HL-60/S4 treated with phorbol 12-myristate 13-acetate at 8.2 ng/mL for 4 days and 3 days (cell line): ENCODE data around the gene SOX5.
"Not testable (repeated sequence)": the region's sequence is repeated elsewhere in the genome, so short reads cannot be mapped to it uniquely, and the experiment has no call there.

Experiments
- in situ Hi-C: fragments of 300-500 bp; cut with MboI; formaldehyde crosslinking; loops from 2 replicates; pipeline ENCODE4 v1.15.0; 2022; ENCODE audit warnings: low sequenced_read_pairs

Gene SOX5

DNA sequence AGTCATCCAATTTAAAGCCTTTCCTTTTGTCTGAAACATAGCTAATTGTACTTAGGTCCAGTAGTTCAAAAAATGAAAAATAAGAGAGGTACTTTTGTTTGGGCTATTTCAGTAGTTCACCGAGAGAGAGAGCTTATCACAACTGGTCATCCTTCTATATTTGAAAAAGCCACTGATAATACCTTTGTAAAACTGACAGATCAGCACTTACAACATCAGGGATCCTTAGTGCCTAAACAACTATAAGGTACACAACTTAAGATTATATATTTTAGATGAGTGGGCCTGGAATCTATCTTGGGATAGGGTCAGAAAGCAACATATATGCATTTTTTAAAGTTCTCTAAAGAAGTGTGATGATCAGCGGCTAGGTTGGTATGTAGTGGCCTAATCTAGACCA lies 97.9 kb downstream of the SOX5 start:
- in situ Hi-C loops: no loop called here

DNA sequence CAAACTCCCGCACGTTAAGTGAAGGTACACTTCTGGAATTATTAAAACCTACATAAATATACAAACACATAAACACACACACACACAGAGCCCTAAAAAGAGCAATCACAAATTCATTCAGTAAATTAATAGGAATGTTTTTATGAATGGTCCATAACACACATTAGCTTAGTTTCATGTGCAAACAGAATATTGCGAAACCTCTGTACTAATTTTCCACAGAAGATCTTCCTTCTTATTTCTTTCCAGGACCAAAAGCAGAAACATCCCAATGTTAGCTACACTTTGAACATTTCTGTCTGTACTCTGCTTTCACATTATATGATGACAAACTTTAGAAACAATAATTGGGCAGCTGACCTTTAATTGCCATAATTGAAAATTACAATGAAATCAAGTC lies 101.6 kb downstream of the SOX5 start:
- in situ Hi-C loops: no loop called here

DNA sequence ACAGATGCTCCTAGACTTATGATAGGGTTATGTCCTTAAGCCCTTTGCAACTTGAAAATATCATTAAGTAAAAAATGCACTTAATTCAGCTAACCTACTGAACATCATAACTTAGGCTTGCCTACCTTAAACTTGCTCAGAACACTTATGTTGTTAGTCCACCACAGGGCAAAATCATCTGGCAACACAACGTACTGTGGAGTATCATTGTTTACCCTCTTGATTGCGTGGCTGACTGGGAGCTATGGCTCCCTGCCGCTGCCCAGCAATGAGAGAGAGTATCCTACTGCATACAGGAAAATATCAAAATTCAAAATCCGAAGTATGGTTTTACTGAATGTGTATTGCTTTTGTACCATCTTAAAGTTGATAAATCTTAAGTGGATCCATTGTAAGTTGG lies 105.5 kb downstream of the SOX5 start:
- in situ Hi-C loops: no loop called here

DNA sequence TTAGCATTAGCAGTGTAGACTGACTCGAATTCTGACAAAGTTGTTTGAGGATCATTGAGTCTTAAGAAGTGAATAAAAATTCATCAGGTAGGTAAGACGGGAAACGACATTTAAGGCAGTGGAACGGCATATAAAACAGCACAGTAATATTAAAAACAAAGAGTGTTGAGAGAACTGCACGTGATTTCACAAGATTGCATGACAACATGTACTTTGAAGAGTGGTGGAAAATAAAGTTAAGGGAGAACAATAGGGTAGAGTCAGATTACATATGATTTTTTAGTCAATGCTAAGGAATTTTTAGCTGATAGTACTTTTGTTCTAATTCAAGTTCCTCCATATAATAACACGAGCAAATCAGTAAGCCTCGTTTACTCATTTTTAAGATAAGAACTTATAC lies 115.4 kb downstream of the SOX5 start:
- in situ Hi-C loops: no loop called here

DNA sequence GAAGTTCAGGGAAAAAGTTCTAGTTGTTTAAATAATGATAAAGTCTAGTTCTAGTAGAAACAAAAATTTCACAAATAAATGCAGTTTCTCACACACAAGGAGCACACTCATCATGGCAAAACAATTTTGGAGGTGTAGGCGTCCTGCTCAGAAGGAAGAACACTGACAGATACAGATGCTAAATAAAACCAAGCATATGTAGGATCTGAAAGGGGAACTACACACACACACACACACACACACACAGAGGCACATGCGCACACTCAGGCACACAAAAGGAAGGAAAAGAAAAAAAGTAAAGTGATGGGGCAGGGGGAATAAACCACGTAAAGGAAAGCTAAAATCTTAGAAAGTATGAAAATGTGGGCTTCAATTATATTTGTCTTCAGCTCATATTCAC lies 117.7 kb downstream of the SOX5 start:
- in situ Hi-C loops: no loop called here

DNA sequence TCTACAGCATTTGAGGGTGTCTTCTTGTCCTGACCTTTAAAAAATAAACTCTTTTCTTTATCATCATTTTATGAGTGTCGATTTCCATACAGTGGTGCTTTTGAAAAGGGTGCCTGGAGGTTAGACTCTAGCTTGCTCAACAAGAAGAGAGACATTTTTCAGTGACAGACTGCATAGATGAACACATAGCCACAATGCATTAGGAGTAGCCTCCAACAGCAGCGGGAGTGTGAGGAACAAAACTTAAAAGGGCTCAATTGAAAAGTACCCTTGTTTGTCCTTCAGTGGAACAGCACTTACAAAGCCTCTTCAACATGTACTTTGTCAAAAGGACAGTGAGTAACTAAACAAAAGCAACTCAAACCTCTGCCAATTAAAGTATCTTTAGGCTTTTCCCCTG lies 119.3 kb downstream of the SOX5 start:
- in situ Hi-C loops: no loop called here

DNA sequence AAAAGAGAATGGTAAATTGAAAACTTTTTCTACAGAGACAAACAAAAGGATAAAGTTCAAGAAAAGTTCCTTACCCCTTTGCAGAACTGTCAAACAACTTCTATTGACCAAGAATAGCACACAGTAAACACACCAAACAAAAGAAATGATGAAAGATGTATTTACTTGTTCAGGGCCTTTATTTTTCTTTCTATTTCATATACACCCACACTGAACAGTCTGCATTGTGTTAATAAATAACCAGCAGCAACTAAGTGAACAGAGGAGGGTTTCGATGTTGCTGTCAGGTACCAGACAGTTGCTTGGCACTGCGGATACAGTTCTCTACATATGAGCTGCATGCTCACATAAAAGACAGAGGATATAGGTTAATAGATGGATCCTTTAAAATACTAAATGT lies 122.1 kb downstream of the SOX5 start:
- in situ Hi-C loops: no loop called here

DNA sequence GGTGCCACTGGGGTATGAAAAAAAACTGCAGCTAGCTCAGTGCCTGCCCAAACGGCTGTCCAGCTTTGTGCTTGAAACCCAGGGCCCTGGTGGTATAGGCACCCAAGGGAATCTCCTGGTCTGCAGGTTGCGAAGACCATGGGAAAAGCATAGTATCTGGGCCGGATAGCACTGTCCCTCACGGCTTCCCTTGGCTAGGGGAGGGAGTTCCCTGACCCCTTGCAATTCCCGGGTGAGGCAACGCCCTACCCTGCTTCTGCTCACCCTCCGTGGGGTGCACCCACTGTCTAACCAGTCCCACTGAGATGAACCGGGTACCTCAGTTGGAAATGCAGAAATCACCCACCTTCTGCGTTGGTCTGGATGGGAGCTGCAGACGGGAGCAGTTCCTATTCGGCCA lies 124.3 kb downstream of the SOX5 start:
- in situ Hi-C loops: not testable (repeated sequence)

DNA sequence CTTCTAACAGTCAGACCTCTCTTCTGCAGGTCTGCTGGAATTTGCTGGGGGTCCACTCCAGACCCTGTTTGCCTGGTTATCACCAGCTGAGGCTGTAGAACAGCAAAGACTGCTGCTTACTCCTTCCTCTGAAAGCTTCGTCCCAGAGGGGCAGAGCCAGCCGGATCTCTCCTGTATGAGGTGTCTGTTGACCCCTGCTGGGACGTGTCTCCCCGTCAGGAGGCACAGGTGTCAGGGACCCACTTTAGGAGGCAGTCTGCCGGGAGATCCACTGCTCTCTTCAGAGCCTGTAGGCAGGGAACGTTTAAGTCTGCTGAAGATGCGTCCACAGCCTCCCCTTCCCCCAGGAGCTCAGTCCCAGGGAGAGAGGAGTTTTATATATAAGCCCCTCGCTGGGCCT lies 125.1 kb downstream of the SOX5 start:
- in situ Hi-C loops: no loop called here

DNA sequence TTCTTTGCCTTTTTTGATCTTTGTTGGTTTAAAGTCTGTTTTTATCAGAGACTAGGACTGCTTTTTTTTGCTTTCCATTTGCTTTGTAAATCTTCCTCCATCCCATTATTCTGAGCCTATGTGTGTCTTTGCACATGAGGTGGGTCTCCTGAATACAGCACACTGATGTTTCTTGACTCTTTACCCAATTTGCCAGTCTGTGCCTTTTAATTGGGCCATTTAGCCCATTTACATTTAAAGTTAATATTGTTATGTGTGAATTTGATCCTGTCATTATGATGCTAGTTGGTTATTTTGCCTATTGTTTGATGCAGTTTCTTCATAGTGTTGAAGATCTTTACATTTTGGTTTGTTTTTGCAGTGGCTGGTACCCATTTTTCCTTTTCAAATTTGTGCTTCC lies 126.6 kb downstream of the SOX5 start:
- in situ Hi-C loops: not testable (repeated sequence)

DNA sequence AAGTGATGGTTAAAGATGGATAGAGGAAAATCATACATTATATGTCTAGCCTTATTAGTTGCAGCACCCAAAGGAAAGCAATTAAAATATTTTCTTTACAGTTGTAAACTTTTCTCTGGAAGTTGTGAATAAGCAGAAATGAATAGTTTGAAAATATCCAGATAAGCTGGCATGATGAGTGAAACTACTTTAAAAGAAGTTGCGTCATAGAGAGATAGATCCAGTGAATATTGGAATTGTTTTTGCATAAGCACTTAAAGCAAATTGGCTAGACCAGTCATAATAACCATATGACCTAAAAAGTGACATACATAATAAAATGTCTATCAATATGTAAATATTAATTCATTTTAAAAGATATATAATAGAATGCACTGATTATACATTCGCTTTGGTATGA lies 132.1 kb downstream of the SOX5 start:
- in situ Hi-C loops: no loop called here

DNA sequence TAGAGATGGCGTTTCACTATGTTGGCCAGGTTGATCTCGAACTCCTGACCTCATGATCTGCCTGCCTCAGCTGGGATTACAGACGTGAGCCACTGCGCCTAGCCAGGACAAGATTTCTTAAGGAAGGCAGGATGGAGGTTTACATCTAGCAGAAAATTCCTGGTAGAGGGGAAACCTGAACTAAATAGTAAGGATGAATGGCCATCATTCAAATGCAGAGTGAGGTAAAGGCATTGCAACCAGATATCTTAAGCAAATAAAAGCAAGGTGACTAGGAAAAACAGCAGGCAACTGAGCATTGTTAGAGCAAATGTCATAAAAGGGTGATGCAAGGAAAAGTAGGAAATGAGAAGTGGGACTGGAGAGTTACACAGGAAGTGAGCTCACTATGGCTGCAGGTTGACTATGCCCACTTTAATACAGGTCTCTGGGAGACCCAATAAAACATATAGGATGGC lies 133.0 kb downstream of the SOX5 start:
- in situ Hi-C loops: no loop called here

DNA sequence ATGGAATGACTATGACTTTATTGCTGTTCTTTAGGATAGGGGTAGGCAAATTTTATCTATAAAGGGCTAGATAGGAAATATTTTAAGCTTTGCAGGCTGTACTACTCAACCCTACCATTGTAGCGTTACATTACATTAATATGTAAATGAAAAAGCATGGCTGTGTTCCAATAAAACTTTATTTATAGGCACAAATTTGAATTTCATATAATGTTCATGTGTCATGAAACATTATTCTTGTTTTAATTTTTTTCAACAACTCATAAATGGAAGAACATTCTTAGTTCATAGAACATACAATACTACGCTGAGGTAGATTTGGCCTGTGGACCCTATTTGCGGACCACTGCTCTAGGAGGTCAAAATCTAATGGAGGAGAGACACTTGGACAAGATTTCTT lies 133.7 kb downstream of the SOX5 start:
- in situ Hi-C loops: no loop called here

DNA sequence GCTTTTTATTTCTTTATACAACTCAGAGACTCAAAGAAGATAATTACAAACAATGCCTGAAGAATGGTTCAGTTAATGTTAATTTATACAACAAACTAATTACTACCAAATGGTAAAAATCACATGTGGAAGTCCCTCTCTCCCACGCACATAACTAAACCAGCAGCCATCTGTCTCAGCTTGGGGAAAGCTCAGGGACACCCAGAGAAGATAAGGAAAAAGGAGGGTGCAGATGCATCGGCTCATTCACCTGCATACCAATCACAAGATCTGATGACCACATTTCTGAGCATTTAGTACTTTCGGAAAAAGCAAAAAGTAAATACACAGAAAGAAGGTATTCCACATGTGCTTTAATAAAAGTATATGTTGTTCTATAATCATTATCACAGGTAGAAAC lies 136.3 kb downstream of the SOX5 start:
- in situ Hi-C loops: no loop called here

DNA sequence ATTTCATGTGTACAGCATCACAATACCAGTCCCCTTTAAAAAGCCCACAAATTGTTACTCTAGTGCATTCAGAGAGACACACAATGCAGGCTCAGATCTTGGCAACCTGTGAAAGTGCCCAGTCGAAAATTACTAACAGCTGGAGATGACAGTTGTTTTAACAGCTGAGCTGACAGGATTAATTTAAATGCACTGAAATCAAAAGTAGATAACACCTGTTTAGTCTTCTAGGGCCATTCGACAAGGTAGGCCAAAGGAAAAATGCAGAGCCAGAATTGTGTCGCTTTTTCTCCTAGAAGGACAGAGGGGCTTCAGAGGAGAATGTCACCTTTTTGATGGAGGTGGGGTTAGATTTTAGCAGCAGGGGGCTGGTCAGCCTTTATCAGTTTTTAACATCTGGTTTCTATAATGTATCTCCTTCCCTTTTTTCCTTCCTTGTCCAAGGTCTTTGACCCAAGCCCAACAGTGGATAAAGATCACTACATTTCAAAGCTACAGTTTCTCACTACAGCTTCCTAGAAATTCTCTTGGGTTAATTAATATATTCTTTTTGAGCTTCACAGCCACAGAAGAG lies 139.1 kb downstream of the SOX5 start:
- in situ Hi-C loops: no loop called here

DNA sequence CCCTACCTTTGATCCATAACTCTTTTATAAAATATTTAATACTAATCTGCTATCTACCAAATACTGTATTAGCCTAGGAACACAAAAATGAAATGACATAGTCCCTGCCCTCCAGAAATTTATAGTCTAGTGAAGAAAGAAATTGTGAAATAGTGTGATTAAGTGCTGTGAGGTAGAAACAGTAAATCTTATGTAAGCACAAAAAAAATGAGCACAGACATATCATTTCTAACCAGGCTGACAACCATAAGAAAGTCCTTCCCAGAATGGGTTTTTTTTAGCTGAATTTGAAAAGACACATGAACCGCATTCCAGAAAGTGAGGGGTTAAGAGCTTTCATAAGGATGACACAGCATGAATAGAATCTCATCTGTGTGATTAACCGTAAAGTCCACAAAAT lies 145.9 kb downstream of the SOX5 start:
- in situ Hi-C loops: no loop called here

DNA sequence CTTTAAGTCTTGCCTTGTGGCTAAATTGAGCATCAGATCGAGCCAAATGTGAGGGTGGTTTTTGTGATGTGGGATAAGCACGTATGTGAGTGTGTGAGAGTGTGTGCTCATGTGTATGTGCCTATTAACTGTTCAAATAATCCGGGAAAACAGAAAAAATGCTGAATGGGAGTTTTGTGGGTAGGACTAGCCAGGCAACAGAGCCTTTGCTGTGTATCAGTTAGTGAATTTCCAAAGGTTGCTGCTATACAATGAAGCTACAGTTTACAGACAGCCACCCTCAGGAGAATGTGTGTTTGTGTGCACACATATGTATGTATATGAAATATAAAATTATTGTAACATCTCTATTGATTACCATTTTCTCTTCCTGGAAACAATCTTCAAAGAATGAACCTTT lies 154.0 kb downstream of the SOX5 start:
- in situ Hi-C loops: no loop called here

DNA sequence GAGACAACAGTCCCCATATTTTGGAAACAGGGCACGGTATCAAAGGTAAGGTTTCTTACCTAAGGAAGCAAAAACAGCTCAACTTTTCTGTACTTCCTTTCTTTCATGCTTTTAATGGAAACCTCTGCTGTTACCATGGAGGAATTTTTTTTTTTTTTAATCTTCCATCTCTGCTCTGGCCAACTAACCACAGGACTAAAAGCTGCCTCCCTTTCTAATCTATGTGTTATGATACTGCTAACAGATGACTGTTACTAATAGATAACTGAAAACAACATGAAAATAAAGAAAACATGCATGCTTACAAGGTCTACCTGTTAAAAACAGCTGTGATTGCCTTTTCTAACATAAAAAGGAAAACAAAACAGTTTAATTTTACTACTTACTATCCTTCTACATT lies 168.4 kb downstream of the SOX5 start:
- in situ Hi-C loops: no loop called here

DNA sequence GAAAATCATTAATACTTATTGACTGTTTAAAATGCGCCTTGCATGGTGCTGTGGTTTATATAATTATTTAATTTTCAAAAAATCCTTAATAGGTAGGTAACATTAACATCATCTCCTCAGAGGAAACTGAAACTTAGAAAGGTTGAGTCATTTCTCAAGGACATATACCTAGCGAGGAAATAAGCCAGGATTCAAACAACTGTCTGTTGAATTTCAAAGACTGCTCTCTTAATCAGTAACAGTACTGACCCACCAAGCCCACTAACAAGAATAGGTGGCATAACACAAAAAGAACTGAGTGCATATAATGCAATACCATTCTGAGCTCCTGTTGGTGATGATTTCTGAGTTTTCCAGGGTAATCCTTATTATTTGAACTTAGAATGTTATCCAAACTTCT lies 174.3 kb downstream of the SOX5 start:
- in situ Hi-C loops: no loop called here

DNA sequence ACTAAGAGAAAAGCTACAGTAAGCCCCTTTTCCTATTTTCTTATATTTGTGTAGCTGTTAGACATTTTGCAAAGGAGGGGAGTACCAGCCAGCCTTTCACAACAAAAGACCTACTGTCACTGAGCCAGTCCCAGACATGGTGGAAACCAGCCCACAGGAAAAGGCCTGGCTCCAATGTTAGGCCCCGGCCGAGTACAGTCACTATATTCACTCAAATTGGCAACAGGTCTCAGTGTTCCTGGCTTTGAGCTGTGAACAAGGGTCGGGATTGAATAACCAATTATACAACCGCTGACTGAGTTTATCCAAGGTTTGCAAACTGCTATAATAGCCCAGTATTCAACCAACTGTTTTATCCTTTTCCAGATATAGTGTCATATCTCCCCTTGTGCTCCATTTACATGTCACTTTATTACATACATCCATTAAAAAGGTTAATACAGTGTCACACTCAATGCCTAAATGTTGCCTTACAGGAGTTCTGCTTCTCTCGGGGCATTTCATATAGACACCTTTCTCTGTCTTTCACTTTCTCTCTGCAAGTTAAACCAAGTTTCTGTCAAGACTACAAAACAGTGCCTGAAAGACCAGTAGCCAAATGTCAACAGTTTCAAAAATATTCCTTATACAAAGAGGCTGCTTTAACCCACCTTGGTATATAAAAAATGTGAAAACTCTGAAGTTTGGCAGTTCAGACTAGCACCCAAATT lies 178.1 kb downstream of the SOX5 start:
- in situ Hi-C loops: no loop called here

DNA sequence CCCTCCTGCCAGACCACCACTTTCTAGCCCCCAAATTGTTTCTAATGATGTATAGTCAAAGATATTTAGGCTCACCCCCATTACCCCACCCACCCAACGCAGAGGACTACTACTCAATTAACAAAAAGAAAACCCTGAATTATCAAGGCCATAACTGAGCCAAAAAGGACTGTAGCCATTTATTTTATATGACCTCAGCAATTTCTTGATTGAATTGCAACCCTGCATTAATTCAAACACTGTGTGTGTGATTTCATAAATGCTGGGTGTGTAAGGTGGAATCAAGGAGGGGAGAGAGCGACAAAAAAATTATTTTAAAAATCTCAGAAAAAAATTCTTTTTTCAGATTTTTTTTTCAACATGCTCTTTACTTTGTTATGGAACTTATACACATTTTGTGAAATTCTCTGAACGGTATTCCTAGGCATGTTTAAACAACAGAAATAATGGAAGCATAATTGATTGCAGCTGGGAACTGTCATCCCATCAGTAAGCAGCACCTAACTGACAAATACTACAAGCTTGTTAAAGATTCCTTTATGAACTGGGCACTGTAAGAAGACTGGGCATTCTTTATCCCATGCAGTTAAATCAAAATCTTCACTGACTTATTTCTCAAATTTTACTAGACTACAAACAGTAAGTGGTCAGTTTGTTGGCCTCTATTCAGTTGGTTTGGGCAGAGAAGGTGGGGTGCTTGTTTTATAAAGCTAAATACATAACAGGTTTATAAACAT lies 179.1 kb downstream of the SOX5 start:
- in situ Hi-C loops: no loop called here

DNA sequence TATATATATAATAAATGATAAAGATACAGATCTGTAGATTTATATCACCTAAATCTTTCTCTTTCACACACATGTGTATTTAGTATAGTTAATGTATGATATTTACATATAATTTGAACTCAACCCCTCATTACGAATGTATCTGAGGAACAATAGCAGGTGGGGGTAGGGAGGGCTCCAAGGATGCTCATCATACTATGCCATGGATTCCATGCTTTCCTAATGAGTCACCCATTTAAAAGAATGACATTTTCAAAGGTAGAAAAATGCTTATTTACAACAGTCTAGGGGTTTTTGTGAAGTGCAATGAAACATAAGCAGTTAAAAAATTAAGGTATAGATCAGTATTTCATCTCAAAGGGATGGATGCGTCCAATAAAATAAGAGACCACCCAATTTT lies 181.6 kb downstream of the SOX5 start:
- in situ Hi-C loops: no loop called here
